Vagina (tissue), 2 donors: Measurements from ENCODE around the gene KLK7.

Experiments
- POLR2A ChIP-seq, 2 donors: fragments of 450-650 bp; IDR thresholded peaks; one replicate each; pipeline ENCODE4 v1.6.1; 2017; ENCODE audit warnings: antibody characterized with exemption in 2 of 2, mild to moderate bottlenecking in 2 of 2, moderate library complexity in 2 of 2
- TF ChIP-seq, protein P1 (sequence below), 3 experiments: fragments of 450-650 bp in 2 of 3; fragments of 200-600 bp in 1 of 3; sonication (generic) in 1 of 3; IDR thresholded peaks; one replicate each; pipeline ENCODE4 v1.5.1; 2017 to 2019; ENCODE audit warnings: antibody characterized with exemption in 3 of 3, mild to moderate bottlenecking in 2 of 3, moderate library complexity in 2 of 3

DNA sequence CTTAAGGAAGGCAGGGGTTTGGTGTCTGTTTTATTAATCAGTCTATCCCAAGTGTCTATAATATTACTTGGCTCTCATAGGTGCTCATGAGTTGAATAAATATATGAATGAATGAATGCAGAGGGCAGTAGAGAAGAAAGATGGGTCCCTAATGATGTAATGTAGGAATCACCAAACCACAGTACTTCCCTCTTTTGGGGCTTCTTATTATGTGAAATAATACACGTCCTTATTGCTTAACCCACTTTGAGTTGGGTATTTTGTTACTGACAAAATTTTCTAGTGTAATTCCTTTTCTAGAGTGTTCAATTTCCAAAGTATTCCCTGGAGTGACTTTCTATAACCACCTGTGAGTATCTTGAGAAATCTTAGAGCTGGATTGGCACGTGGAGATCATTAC lies 44.1 kb downstream of the KLK7 start:
- TF ChIP-seq, protein P1, sequence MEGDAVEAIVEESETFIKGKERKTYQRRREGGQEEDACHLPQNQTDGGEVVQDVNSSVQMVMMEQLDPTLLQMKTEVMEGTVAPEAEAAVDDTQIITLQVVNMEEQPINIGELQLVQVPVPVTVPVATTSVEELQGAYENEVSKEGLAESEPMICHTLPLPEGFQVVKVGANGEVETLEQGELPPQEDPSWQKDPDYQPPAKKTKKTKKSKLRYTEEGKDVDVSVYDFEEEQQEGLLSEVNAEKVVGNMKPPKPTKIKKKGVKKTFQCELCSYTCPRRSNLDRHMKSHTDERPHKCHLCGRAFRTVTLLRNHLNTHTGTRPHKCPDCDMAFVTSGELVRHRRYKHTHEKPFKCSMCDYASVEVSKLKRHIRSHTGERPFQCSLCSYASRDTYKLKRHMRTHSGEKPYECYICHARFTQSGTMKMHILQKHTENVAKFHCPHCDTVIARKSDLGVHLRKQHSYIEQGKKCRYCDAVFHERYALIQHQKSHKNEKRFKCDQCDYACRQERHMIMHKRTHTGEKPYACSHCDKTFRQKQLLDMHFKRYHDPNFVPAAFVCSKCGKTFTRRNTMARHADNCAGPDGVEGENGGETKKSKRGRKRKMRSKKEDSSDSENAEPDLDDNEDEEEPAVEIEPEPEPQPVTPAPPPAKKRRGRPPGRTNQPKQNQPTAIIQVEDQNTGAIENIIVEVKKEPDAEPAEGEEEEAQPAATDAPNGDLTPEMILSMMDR (IDR thresholded peaks at IDR 0.05): no peak
- TF ChIP-seq POLR2A (IDR thresholded peaks at IDR 0.05): no peak
